Testis (tissue), 3 donors: Measurements from ENCODE around the gene MED26. TPM values are rescaled to one million over a fixed set of nuclear protein-coding genes. Genes with fewer than 3 reads are reported as not detected.
"Not testable (repeated sequence)": the region's sequence is repeated elsewhere in the genome, so short reads cannot be mapped to it uniquely, and the experiment has no call there.

Experiments used
- DNase-seq: peaks from one replicate; pipeline ENCODE4 v3.0.0-alpha.2; 2019
- H3K27ac ChIP-seq, 2 donors: fragments of 200-600 bp; sonication (generic); one replicate each; pipeline ENCODE4 v1.5.1; 2019
- H3K27me3 ChIP-seq: fragments of 200-600 bp; sonication (generic); one replicate; pipeline ENCODE4 v1.5.1; 2019
- H3K36me3 ChIP-seq: fragments of 200-600 bp; sonication (generic); one replicate; pipeline ENCODE4 v1.5.1; 2017; ENCODE audit warnings: low read depth; ENCODE audit errors: missing control alignments
- H3K4me1 ChIP-seq: fragments of 200-600 bp; sonication (generic); one replicate; pipeline ENCODE4 v1.5.1; 2019
- H3K4me3 ChIP-seq, 2 donors: fragments of 200-600 bp; sonication (generic); one replicate each; pipeline ENCODE4 v1.5.1; 2017 to 2019
- H3K9me3 ChIP-seq: fragments of 200-600 bp; sonication (generic); one replicate; pipeline ENCODE4 v1.5.1; 2017
- CTCF ChIP-seq, 3 experiments: fragments of 450-650 bp in 2 of 3; fragments of 200-600 bp in 1 of 3; sonication (generic) in 1 of 3; IDR thresholded peaks; one replicate each; pipeline ENCODE4 v1.5.1; 2016 to 2019; ENCODE audit warnings: antibody characterized with exemption in 3 of 3, mild to moderate bottlenecking in 2 of 3, moderate library complexity in 1 of 3
- POLR2A ChIP-seq: fragments of 450-650 bp; IDR thresholded peaks from one replicate; pipeline ENCODE4 v1.6.1; 2017; ENCODE audit warnings: antibody characterized with exemption, mild to moderate bottlenecking, moderate library complexity
- WGBS, 2 donors: methylation state at CpG; one replicate each; pipeline ENCODE4 v1.1.5; 2018; 5-methylcytosine and 5-hydroxymethylcytosine counted together
- intact Hi-C: fragments of 100-400 bp; cut with DNase I; formaldehyde crosslinking; loops from one replicate; pipeline ENCODE4 v1.15.1; 2023; ENCODE audit warnings: low total_unique reads
- polyA plus RNA-seq: library from polyadenylated mRNA; stranded (reverse); fragments of 350-450 nt; fragmentation: Illumina TruSeq; extraction: RNeasy Lipid Tissue Mini Kit (QIAGEN cat#74804); gene quantifications from one replicate; pipeline ENCODE4 v1.2.3, GENCODE V29; 2014; ENCODE audit warnings: low read depth, low replicate concordance; ENCODE audit not compliant: insufficient read depth
- total RNA-seq, 2 donors: library from RNA; depleted of rRNA; stranded (reverse); fragments of >200 nt; gene quantifications; one replicate each; pipeline ENCODE4 v1.2.3, GENCODE V29; 2016

The MED26 gene
- total and polyA plus RNA-seq, 3 donors from 2014 or later = 66.1 to 80.8 (median 66.5) TPM

- Histone ChIP-seq H3K27ac (no peak overlapping the region), H3K4me1 (no peaks in the 10 kb centered on the region), H3K9me3 (no peaks in the 10 kb centered on the region), H3K4me3 (no peak overlapping the region), H3K36me3 (no peaks in the 10 kb centered on the region), H3K27me3 (no peaks in the 10 kb centered on the region)
- TF ChIP-seq CTCF (IDR thresholded peaks at IDR 0.05) (no peak), POLR2A (no peak)
- intact Hi-C loops = no loop called here
- DNase-seq = peak; percentile 19
- WGBS, 2 donors = 75 to 84% methylated on average over 3 of the region's 3 CpGs
These were observed 45.2 kb upstream of the MED26 start for GRCh38 chr19:16673231-16673630.

GRCh38 chr19:16671652-16672274 is 43.8 kb upstream of the MED26 start:
- H3K27me3 ChIP-seq = no peaks in the 10 kb centered on the region
- 69 to 74% methylated on average over 9 to 12 of the region's 12 CpGs for WGBS, 2 donors
- no peak for DNase-seq
- H3K4me1 ChIP-seq = no peaks in the 10 kb centered on the region
- intact Hi-C loops = no loop called here
- TF ChIP-seq POLR2A (no peak), CTCF (IDR thresholded peaks at IDR 0.05) (no peak)
- H3K36me3 ChIP-seq = no peaks in the 10 kb centered on the region
- no peak overlapping the region for H3K4me3 ChIP-seq
- no peaks in the 10 kb centered on the region for H3K9me3 ChIP-seq
- H3K27ac ChIP-seq = no peak overlapping the region

- WGBS, 2 donors = 93 to 95% methylated on average over 13 of the region's 13 CpGs
- Histone ChIP-seq H3K36me3 (no peaks in the 10 kb centered on the region), H3K27me3 (no peaks in the 10 kb centered on the region), H3K4me3 (no peak overlapping the region), H3K27ac (no peak overlapping the region), H3K4me1 (no peaks in the 10 kb centered on the region), H3K9me3 (no peaks in the 10 kb centered on the region)
- intact Hi-C loops = no loop called here
- no peak for DNase-seq
- TF ChIP-seq POLR2A (no peak), CTCF (IDR thresholded peaks at IDR 0.05) (no peak)
These were observed 42.3 kb upstream of the MED26 start for GRCh38 chr19:16670291-16670690.

GRCh38 chr19:16668702-16669101 is 40.7 kb upstream of the MED26 start:
- intact Hi-C loops, H3K4me1 ChIP-seq, H3K9me3 ChIP-seq, DNase-seq, H3K27me3 ChIP-seq, H3K27ac ChIP-seq, H3K36me3 ChIP-seq, H3K4me3 ChIP-seq: not testable (repeated sequence)
- 94 to 97% methylated on average over 4 of the region's 4 CpGs for WGBS, 2 donors

GRCh38 chr19:16668176-16668575 is 40.2 kb upstream of the MED26 start:
- no peaks in the 10 kb centered on the region for H3K9me3 ChIP-seq
- TF ChIP-seq POLR2A (no peak), CTCF (IDR thresholded peaks at IDR 0.05) (no peak)
- H3K27ac ChIP-seq = no peak overlapping the region
- intact Hi-C loops = no loop called here
- no peaks in the 10 kb centered on the region for H3K36me3 ChIP-seq
- H3K27me3 ChIP-seq = no peaks in the 10 kb centered on the region
- H3K4me1 ChIP-seq = peaks cover 8% of the 10 kb centered on the region
- WGBS, 2 donors = 88 to 95% methylated on average over 5 of the region's 5 CpGs
- no peak overlapping the region for H3K4me3 ChIP-seq
- DNase-seq = no peak
